Left renal cortex interstitium (tissue), 4 donors: ENCODE results near the gene GPR137. TPM values are rescaled to one million over a fixed set of nuclear protein-coding genes. Genes with fewer than 3 reads are reported as not detected.

Experiments used
- DNase-seq, 4 donors: peaks; one replicate each; pipeline ENCODE4 v3.0.0-alpha.2; 2013; ENCODE audit warnings: low read depth in 4 of 4, low spot score in 2 of 4, missing footprints in 1 of 4
- polyA plus RNA-seq, 4 donors: library from polyadenylated mRNA; unstranded; fragments of 120-200 nt; gene quantifications; one replicate each; pipeline ENCODE4 v1.2.1, GENCODE V29; 2013; ENCODE audit not compliant: insufficient read length in 4 of 4

The GPR137 gene
- polyA plus RNA-seq, 4 donors: 25.6 to 52.9 (median 40.4) TPM

- DNase-seq: peak in 2 of 4 donors; percentile 84 to 91
These were observed 1.3 kb upstream of the GPR137 start, which contains the start of gene BAD for GRCh38 chr11:64284048-64284961. TSS of gene BAD (minus strand) at chr11:64284665. CDS start at chr11:64284368, 297 bp downstream.

- DNase-seq: no peak
These were observed 495 bp downstream of the GPR137 start for GRCh38 chr11:64285885-64286800.

GRCh38 chr11:64286801-64287159, 1.1 kb downstream of the GPR137 start:
- DNase-seq: no peak

- DNase-seq: no peak
These were observed 2.2 kb downstream of the GPR137 start for GRCh38 chr11:64287676-64288352.

GRCh38 chr11:64288353-64288750, 2.7 kb downstream of the GPR137 start:
- DNase-seq: no peak

- no peak for DNase-seq
These were observed 3.4 kb downstream of the GPR137 start for GRCh38 chr11:64289002-64289564.

GRCh38 chr11:64290352-64291261, 5.0 kb downstream of the GPR137 start:
- no peak for DNase-seq

- DNase-seq: no peak
These were observed 5.7 kb downstream of the GPR137 start, which contains the start of gene KCNK4 for GRCh38 chr11:64291262-64291751. TSS of gene KCNK4 (plus strand) at chr11:64291302. CDS start at chr11:64293019, 1,717 bp downstream.

- no peak for DNase-seq
These were observed 6.3 kb downstream of the GPR137 start for GRCh38 chr11:64291752-64292459.

GRCh38 chr11:64292460-64293254, 7.0 kb downstream of the GPR137 start:
- no peak for DNase-seq

- no peak for DNase-seq
These were observed 9.1 kb downstream of the GPR137 start for GRCh38 chr11:64294774-64295173.

- DNase-seq: no peak
These were observed 10.1 kb downstream of the GPR137 start for GRCh38 chr11:64295760-64296159.

GRCh38 chr11:64296236-64296635, 10.6 kb downstream of the GPR137 start:
- DNase-seq: no peak

GRCh38 chr11:64296830-64297698, 11.4 kb downstream of the GPR137 start:
- DNase-seq: no peak

- DNase-seq: no peak
These were observed 12.2 kb downstream of the GPR137 start for GRCh38 chr11:64297699-64298358.
